CD4-positive, alpha-beta T cell (primary cell): ENCODE measurements around the gene NARS2. TPM values are rescaled to one million over a fixed set of nuclear protein-coding genes. Genes with fewer than 3 reads are reported as not detected.

ENCODE experiments used
- ATAC-seq: fragments of 200-7000 bp; cut with Tn5 transposase; one replicate; pipeline ENCODE4 v1.10.0; 2022; ENCODE audit warnings: mild to moderate bottlenecking; ENCODE audit not compliant: poor library complexity
- CTCF ChIA-PET: fragments of 350-600 bp; sonication (Branson Sonifier 250); formaldehyde crosslinking; loops from one replicate; lab custom pipeline; 2021; ENCODE audit warnings: antibody characterized with exemption, inconsistent platforms; lab: Charles Lee
- POLR2A ChIA-PET: fragments of 350-600 bp; sonication (Branson Sonifier 250); formaldehyde crosslinking; loops from one replicate; lab custom pipeline; 2021; ENCODE audit warnings: antibody characterized with exemption, inconsistent platforms; lab: Charles Lee
- DNase-seq, 14 experiments: peaks; one replicate each; pipeline ENCODE4 v3.0.0-alpha.2; 2013 to 2020; ENCODE audit warnings: mixed read lengths in 2 of 14
- H3K27ac ChIP-seq, 2 donors: one replicate each; pipeline versions ENCODE4 v1.5.1 to v1.7.0; 2013; ENCODE audit warnings: low read length in 2 of 2, low read depth in 1 of 2, mild to moderate bottlenecking in 1 of 2
- H3K27me3 ChIP-seq, 2 experiments: 1 replicate in 1 of 2; 2 replicates in 1 of 2; pipeline versions ENCODE4 v1.6.1 to v1.7.0; 2013; ENCODE audit warnings: low read length in 2 of 2, control low read depth in 1 of 2, mild to moderate bottlenecking in 1 of 2, moderate library complexity in 1 of 2; ENCODE audit not compliant: insufficient read depth in 2 of 2, control insufficient read depth in 1 of 2
- H3K36me3 ChIP-seq: one replicate; pipeline ENCODE4 v1.6.1; 2013; ENCODE audit warnings: low read length, control low read depth; ENCODE audit not compliant: insufficient read depth
- H3K4me1 ChIP-seq: one replicate; pipeline ENCODE4 v1.6.1; 2013; ENCODE audit warnings: low read length, control low read depth; ENCODE audit not compliant: insufficient read depth
- H3K4me3 ChIP-seq: one replicate; pipeline ENCODE4 v1.5.1; 2013; ENCODE audit warnings: mild to moderate bottlenecking, low read length, moderate library complexity
- H3K9me3 ChIP-seq, 2 experiments: 1 replicate in 1 of 2; 2 replicates in 1 of 2; pipeline versions ENCODE4 v1.6.1 to v1.7.0; 2013; ENCODE audit warnings: low read length in 2 of 2, mild to moderate bottlenecking in 2 of 2, control low read depth in 1 of 2, moderate library complexity in 1 of 2; ENCODE audit not compliant: control insufficient read depth in 1 of 2, insufficient read depth in 1 of 2
- H3K27ac Mint-ChIP-seq: one replicate; pipeline ENCODE4 v1.8.0; 2020; ENCODE audit warnings: mixed read lengths
- H3K27me3 Mint-ChIP-seq: one replicate; pipeline ENCODE4 v1.8.0; 2021; ENCODE audit warnings: mixed read lengths
- H3K36me3 Mint-ChIP-seq: one replicate; pipeline ENCODE4 v1.8.0; 2021; ENCODE audit warnings: low read depth, mixed read lengths
- H3K4me1 Mint-ChIP-seq: one replicate; pipeline ENCODE4 v1.8.0; 2021; ENCODE audit warnings: low read depth, mixed read lengths
- H3K4me3 Mint-ChIP-seq: one replicate; pipeline ENCODE4 v1.8.0; 2020; ENCODE audit warnings: mild to moderate bottlenecking, mixed read lengths
- H3K9me3 Mint-ChIP-seq: one replicate; pipeline ENCODE4 v1.8.0; 2020; ENCODE audit warnings: mixed read lengths
- CTCF ChIP-seq: fragments of 200-600 bp; IDR thresholded peaks from one replicate; pipeline ENCODE4 v1.8.0; 2022; ENCODE audit warnings: antibody characterized with exemption, mild to moderate bottlenecking
- intact Hi-C, 2 experiments: fragments of 100-400 bp; cut with DNase I in 1 of 2; cut with micrococcal nuclease in 1 of 2; formaldehyde crosslinking; loops; one replicate each; pipeline versions ENCODE4 v1.15.1 to v1.9.0; 2023 to 2025; cut with DNase I, micrococcal nuclease
- polyA plus RNA-seq, 2 donors: library from polyadenylated mRNA; unstranded; fragments of 120-200 nt; gene quantifications; one replicate each; pipeline ENCODE4 v1.2.1, GENCODE V29; 2013
- total RNA-seq, 174 experiments: library from RNA in 2 of 174; stranded (reverse) in 2 of 174; gene quantifications; one replicate each; pipeline ENCODE4 v1.2.3 and lab custom pipeline; 2021 to 2026

NARS2 gene
- 1 to 10 TPM; 8.7 to 9.3 TPM for total RNA-seq
- polyA plus RNA-seq (2013, experiment 1 of 2) = 9.1 TPM
- polyA plus RNA-seq (2013, experiment 2 of 2) = 12.9 TPM
- 12.4 to 55.1 (median 31.2) reads per million in 172 experiments for total RNA-seq (lab: John Stamatoyannopoulos, UW)

- intact Hi-C loops = loop anchor here in 1 of 2 experiments (2.0 to 10.0 kb wide), 8 partner anchors 387 to 1510 kb away; partner anchors contain the start of genes AAMDC, ALG8, CAPN5 and CLNS1A
- Histone ChIP-seq H3K36me3 (peaks cover 18% of the 10 kb centered on the region), H3K27me3 (no peaks in the 10 kb centered on the region), H3K27ac (peak within 1 kb of the TSS; percentile 62 to 74), H3K4me1 (peaks cover 14% of the 10 kb centered on the region), H3K4me3 (peak within 1 kb of the TSS; percentile 82), H3K9me3 (no peaks in the 10 kb centered on the region)
- peaks cover 42% of the 10 kb centered on the region for H3K36me3 Mint-ChIP-seq
- TF ChIP-seq CTCF = no peak
- peak; percentile 96 for ATAC-seq
- H3K27me3 Mint-ChIP-seq = no peaks in the 10 kb centered on the region
- H3K27ac Mint-ChIP-seq = peak within 1 kb of the TSS; percentile 96
- peak within 1 kb of the TSS; percentile 93 for H3K4me3 Mint-ChIP-seq
- no peaks in the 10 kb centered on the region for H3K9me3 Mint-ChIP-seq
- ChIA-PET POLR2A (interaction anchor here (0.6 to 3.3 kb wide), 8 partner anchors 9 to 580 kb away, joined by 3 to 32 read pairs (median 10); partner anchors contain the start of genes ALG8, GAB2, INTS4 and KCTD21), CTCF (interaction anchor here (1.0 to 2.7 kb wide), 2 partner anchors 10 to 1527 kb away, joined by 3 to 40 read pairs; no protein-coding TSS in a partner anchor)
- DNase-seq = peak; percentile 94 to 99 (median 98)
- peaks cover 48% of the 10 kb centered on the region for H3K4me1 Mint-ChIP-seq
Observed at GRCh38 chr11:78574386-78575381, at the start of gene NARS2. Gene NARS2, minus strand, starts transcription at chr11:78574864. Its CDS starts 376 bp downstream, at chr11:78574488.

GRCh38 chr11:78622666-78623065 lies 48.0 kb upstream of the NARS2 start:
- intact Hi-C loops = no loop called here
- Mint-ChIP-seq H3K27ac (no peak overlapping the region), H3K4me1 (no peaks in the 10 kb centered on the region), H3K4me3 (no peak overlapping the region), H3K36me3 (no peaks in the 10 kb centered on the region), H3K9me3 (peaks cover 16% of the 10 kb centered on the region), H3K27me3 (peaks cover 15% of the 10 kb centered on the region)
- Histone ChIP-seq H3K36me3 (no peaks in the 10 kb centered on the region), H3K27me3 (no peaks in the 10 kb centered on the region), H3K27ac (no peak overlapping the region), H3K4me3 (no peak overlapping the region), H3K9me3 (peaks cover 0 to 11% of the 10 kb centered on the region in 2 experiments), H3K4me1 (no peaks in the 10 kb centered on the region)
- ATAC-seq = no peak
- CTCF ChIA-PET = no interaction called here
- POLR2A ChIA-PET = no interaction called here
- TF ChIP-seq CTCF = no peak
- no peak for DNase-seq

GRCh38 chr11:78620159-78620558 lies 45.5 kb upstream of the NARS2 start:
- H3K9me3 ChIP-seq = peaks cover 0 to 11% of the 10 kb centered on the region in 2 experiments
- POLR2A ChIA-PET = no interaction called here
- no peak overlapping the region for H3K27ac ChIP-seq
- H3K4me1 ChIP-seq = no peaks in the 10 kb centered on the region
- H3K36me3 ChIP-seq = no peaks in the 10 kb centered on the region
- Mint-ChIP-seq H3K4me3 (no peak overlapping the region), H3K4me1 (no peaks in the 10 kb centered on the region), H3K27me3 (peaks cover 17% of the 10 kb centered on the region), H3K36me3 (no peaks in the 10 kb centered on the region), H3K9me3 (peaks cover 16% of the 10 kb centered on the region), H3K27ac (no peak overlapping the region)
- no peak overlapping the region for H3K4me3 ChIP-seq
- ATAC-seq = no peak
- intact Hi-C loops = no loop called here
- CTCF ChIA-PET = no interaction called here
- TF ChIP-seq CTCF = no peak
- H3K27me3 ChIP-seq = no peaks in the 10 kb centered on the region
- DNase-seq = no peak
